Chondrocyte (in vitro differentiated cells): ENCODE results near the gene SLAIN2. TPM values are rescaled to one million over a fixed set of nuclear protein-coding genes. Genes with fewer than 3 reads are reported as not detected.

Source experiments
- DNase-seq: peaks from one replicate; pipeline ENCODE4 v3.0.0; 2021; ENCODE audit warnings: mixed read lengths, low spot score
- H3K27ac Mint-ChIP-seq: one replicate; pipeline ENCODE4 v1.8.0; 2021; ENCODE audit warnings: mild to moderate bottlenecking, moderate library complexity, mixed read lengths; ENCODE audit not compliant: unreplicated experiment
- H3K27me3 Mint-ChIP-seq: 2 replicates; pipeline ENCODE4 v1.8.0; 2021; ENCODE audit warnings: low read depth, mixed read lengths
- H3K36me3 Mint-ChIP-seq: 2 replicates; pipeline ENCODE4 v1.8.0; 2021; ENCODE audit warnings: low read depth, mixed read lengths
- H3K4me1 Mint-ChIP-seq: 2 replicates; pipeline ENCODE4 v1.8.0; 2021; ENCODE audit warnings: low read depth, mild to moderate bottlenecking, mixed read lengths
- H3K4me3 Mint-ChIP-seq: one replicate; pipeline ENCODE4 v1.8.0; 2021; ENCODE audit warnings: mild to moderate bottlenecking, moderate library complexity, mixed read lengths; ENCODE audit not compliant: unreplicated experiment
- H3K9me3 Mint-ChIP-seq: 2 replicates; pipeline ENCODE4 v1.8.0; 2021; ENCODE audit warnings: low read depth, mixed read lengths
- total RNA-seq: library from RNA; stranded (reverse); gene quantifications from 3 replicates; pipeline ENCODE4 v1.2.1, GENCODE V29; 2021
- TF ChIP-seq, protein P1 (sequence below): fragments of 200-600 bp; sonication (generic); IDR thresholded peaks from 2 replicates; pipeline ENCODE4 v1.5.0; 2021; ENCODE audit warnings: antibody characterized with exemption, mild to moderate bottlenecking, moderate library complexity

The SLAIN2 gene
- total RNA-seq, 1 donor from 2014 or later = 84.2 TPM

GRCh38 chr4:48410812-48411211 lies 69.5 kb downstream of the SLAIN2 start:
- Mint-ChIP-seq H3K27ac (no peak overlapping the region), H3K27me3 (no peaks in the 10 kb centered on the region), H3K9me3 (no peaks in the 10 kb centered on the region), H3K4me3 (no peak overlapping the region), H3K36me3 (peaks cover 11% of the 10 kb centered on the region), H3K4me1 (no peaks in the 10 kb centered on the region)
- DNase-seq = no peak
- TF ChIP-seq, protein P1, sequence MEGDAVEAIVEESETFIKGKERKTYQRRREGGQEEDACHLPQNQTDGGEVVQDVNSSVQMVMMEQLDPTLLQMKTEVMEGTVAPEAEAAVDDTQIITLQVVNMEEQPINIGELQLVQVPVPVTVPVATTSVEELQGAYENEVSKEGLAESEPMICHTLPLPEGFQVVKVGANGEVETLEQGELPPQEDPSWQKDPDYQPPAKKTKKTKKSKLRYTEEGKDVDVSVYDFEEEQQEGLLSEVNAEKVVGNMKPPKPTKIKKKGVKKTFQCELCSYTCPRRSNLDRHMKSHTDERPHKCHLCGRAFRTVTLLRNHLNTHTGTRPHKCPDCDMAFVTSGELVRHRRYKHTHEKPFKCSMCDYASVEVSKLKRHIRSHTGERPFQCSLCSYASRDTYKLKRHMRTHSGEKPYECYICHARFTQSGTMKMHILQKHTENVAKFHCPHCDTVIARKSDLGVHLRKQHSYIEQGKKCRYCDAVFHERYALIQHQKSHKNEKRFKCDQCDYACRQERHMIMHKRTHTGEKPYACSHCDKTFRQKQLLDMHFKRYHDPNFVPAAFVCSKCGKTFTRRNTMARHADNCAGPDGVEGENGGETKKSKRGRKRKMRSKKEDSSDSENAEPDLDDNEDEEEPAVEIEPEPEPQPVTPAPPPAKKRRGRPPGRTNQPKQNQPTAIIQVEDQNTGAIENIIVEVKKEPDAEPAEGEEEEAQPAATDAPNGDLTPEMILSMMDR = no peak

DNA sequence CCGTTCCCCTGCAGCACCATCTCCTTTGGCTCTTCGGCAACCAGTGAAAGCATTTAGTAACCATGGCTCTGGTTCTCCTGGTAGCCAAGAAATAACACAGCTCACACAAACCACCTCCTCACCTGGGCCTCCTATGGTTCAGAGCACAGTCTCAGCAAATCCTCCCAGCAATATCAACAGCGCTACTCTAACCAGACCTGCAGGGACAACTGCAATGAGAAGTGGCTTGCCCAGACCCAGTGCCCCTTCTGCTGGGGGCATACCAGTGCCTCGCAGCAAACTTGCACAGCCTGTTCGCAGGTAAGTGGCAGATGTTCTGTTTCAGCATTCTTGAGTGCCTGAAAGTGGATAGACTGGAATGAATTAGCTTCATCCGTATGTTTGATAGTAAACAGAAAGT lies 78.8 kb downstream of the SLAIN2 start:
- Mint-ChIP-seq H3K4me1 (no peaks in the 10 kb centered on the region), H3K27ac (no peak overlapping the region), H3K36me3 (peaks cover 19% of the 10 kb centered on the region), H3K4me3 (no peak overlapping the region), H3K9me3 (peaks cover 5% of the 10 kb centered on the region), H3K27me3 (no peaks in the 10 kb centered on the region)
- DNase-seq = no peak
- TF ChIP-seq, protein P1 = no peak

DNA sequence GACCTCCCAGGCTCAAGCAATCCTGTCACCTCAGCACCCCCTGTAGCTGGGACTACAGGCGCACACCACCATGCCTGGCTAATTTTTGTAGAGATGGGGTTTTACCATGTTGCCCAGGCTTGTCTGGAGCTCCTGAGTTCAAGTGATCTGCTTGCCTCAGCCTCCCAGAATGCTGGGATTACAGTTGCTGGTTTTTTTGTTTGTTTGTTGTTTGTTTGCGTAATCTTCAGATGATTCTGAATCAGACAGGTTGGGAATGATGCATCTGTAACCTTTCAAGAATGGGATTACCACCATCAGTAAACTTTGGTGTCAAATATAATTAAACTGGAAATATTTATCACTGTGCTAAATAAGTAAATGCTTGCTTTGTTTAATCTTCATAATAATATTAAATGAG lies 79.8 kb downstream of the SLAIN2 start:
- H3K4me3 Mint-ChIP-seq = no peak overlapping the region
- H3K27ac Mint-ChIP-seq = no peak overlapping the region
- H3K36me3 Mint-ChIP-seq = peaks cover 19% of the 10 kb centered on the region
- no peaks in the 10 kb centered on the region for H3K27me3 Mint-ChIP-seq
- TF ChIP-seq, protein P1 = no peak
- no peaks in the 10 kb centered on the region for H3K4me1 Mint-ChIP-seq
- H3K9me3 Mint-ChIP-seq = peaks cover 5% of the 10 kb centered on the region
- DNase-seq = no peak

- TF ChIP-seq, protein P1 = no peak
- Mint-ChIP-seq H3K36me3 (peaks cover 3% of the 10 kb centered on the region), H3K27me3 (no peaks in the 10 kb centered on the region), H3K9me3 (no peaks in the 10 kb centered on the region), H3K27ac (no peak overlapping the region), H3K4me1 (no peaks in the 10 kb centered on the region), H3K4me3 (no peak overlapping the region)
- DNase-seq = no peak
These were observed 87.6 kb downstream of the SLAIN2 start for GRCh38 chr4:48428926-48429325.

DNA sequence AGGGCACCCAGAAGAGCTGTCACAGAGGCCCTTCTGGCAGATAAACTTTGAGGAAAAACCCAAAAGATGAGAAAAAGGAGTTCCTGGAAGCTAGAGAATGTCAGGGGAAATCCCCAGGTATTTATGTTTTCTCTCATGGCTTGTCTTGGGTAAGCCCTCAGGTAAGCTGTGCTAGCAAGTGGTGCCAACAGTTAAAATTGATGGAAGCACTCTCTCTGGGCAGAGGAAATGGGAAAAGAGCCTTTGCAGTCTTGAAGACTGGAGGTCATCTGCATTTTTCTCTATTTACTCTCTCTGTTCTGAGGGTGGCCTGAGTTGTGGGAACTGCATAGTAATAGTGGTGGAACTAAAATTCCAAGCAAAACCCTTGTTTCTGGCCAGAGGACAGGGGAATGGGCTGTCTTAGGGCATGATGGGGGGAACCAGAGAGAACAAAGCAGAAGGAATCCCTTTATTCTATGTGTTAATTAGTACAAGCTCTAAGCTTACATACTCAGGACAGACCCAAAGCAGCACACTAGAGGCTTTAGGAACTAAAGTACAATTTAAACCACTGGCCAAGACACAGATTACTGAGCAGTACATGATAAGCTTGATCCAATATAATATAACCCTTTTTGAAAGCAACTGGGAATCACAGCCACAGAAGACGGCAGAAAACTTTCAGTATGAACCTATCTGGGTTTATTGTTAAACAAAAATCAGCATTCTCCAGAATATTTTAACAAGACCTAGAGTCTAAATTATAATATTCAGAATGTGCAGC lies 88.6 kb downstream of the SLAIN2 start:
- Mint-ChIP-seq H3K9me3 (no peaks in the 10 kb centered on the region), H3K4me3 (no peak overlapping the region), H3K27me3 (no peaks in the 10 kb centered on the region), H3K36me3 (peaks cover 3% of the 10 kb centered on the region), H3K4me1 (no peaks in the 10 kb centered on the region), H3K27ac (no peak overlapping the region)
- TF ChIP-seq, protein P1 = no peak
- DNase-seq = no peak
